GM12892 (cell line): ENCODE results near the gene TRMT2B.
"Not testable (repeated sequence)": the region's sequence is repeated elsewhere in the genome, so short reads cannot be mapped to it uniquely, and the experiment has no call there.

Source experiments
- DNase-seq: peaks from one replicate; pipeline ENCODE4 v3.0.0; 2011; ENCODE audit not compliant: insufficient read length
- FAIRE-seq: peaks from 2 replicates; lab custom pipeline; 2011; peaks lifted over from hg19 to GRCh38; lab: Jason Lieb, UNC
- POLR2A ChIP-seq: IDR thresholded peaks from 2 replicates; pipeline ENCODE4 v1.6.1; 2011; ENCODE audit warnings: low read depth, low read length, control low read depth
- POLR2AphosphoS5 ChIP-seq: IDR thresholded peaks from 2 replicates; pipeline ENCODE4 v1.6.1; 2011; ENCODE audit warnings: low read depth, low read length, control low read depth
- TAF1 ChIP-seq: IDR thresholded peaks from 2 replicates; pipeline ENCODE4 v1.6.1; 2011; ENCODE audit warnings: low read depth, mild to moderate bottlenecking, control low read depth, low read length, borderline replicate concordance

TRMT2B gene

DNA sequence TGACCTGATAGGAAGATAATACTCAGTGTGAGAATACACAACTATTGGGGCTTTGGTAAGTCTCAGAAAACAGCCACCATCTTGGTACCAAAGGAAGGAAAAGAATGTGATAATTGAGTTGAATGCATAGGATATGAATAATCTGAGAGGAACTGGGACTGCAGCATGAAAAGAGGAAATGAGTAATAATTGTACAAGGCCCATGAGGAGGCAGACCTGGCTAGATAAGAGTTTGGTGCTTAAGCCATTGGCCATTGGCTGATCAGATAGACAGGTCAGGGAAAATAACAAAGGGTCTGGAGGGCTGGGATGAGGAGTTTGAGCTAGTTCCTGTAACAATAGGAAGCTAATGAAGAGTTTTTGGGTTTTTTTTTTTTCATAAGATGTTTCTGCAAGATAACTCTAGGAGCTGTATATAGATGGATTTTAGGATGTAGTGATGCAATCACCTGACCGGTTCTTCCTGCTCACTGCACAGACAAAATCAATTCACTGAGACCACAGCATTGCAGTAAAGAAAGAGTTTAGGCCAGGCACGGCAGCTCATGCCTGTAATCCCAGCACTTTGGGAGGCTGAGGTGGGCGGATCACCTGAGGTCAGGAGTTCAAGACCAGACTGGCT, 5.3 kb upstream of the TRMT2B start:
- FAIRE-seq (peak; percentile 57), DNase-seq (no peak)
- TF ChIP-seq POLR2AphosphoS5 (no peak), POLR2A (no peak), TAF1 (no peak)

DNA sequence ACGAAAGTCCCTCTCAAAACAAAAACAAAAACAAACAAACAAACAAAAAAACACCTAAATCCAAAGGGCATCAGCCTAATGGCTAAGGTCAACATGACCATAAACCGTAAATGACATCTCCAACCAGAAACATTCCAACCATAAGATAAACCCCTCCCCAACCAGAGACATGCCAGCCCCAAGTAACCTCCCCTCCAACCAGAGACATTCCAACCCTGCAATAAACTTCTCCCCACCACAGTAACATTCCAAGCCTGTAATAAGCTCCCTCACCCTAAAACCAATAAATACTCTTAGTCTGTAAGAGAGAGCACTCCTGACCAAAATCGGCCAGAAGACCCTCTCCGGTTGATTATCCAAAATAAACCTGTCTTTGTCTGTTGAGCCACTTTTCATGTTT, 4.6 kb upstream of the TRMT2B start:
- FAIRE-seq, DNase-seq: not testable (repeated sequence)

DNA sequence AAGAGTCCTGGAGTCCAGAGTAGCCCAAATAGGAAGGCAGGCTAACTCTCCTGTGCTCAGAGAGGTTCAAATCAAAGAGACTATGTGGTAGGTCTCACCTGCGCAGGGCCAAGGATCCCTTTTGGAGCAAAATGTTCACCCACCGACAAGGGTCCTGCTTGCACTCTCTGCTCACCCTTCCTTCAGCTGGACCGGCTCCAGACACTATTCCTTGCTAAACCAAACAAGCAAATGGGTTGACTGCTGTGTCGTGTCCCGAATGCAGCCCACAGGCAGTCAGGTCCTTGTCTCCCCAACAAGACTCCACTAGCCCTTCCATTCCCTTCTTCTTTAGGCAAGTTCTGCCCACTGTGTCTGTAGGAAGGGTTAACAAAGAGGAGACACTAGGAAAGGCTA, 760 bp downstream of the TRMT2B start:
- DNase-seq (no peak), FAIRE-seq (no peak)
- TF ChIP-seq POLR2AphosphoS5 (no peak), POLR2A (no peak), TAF1 (no peak)

DNA sequence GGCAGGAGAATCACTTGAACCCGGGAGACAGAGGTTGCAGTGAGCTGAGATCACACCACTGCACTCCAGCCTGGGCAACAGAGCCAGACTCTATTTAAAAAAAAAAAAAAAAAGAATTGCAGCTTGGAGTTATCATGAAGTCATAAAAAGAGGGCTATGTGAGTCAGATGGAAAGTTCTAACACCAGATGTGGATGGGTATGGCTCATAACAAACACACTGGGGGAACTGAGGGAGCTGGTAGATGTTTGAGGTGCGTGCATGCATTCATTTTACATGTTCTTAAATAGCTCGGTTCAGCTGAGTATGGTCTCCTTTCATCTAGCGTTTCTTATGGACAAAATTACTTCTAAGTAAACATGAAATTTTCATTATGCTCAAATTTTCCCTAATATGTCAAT, 11.7 kb downstream of the TRMT2B start:
- TF ChIP-seq POLR2A (no peak), POLR2AphosphoS5 (no peak), TAF1 (no peak)
- FAIRE-seq (no peak), DNase-seq (no peak)

DNA sequence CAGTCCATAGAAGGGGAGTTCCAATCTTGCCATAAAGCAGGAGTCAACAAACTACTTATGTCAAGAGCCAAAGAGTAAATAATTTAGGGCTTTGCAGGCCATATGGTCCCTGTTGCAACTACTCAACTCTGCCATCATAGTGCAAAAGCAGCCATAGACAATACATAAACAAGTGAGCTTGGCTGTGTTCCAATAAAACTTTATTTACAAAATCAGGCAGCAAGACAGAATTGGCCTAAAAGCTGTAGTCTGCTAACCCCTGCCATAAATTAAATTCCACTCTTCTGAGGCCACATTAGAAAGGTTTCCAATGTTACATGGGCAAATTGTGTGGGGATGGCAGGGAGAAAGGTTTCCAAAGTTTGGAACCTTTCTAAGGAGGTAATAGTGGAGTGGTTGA, 14.7 kb downstream of the TRMT2B start:
- no peak for TF ChIP-seq TAF1
- no peak for TF ChIP-seq POLR2A
- TF ChIP-seq POLR2AphosphoS5: no peak
- no peak for DNase-seq

DNA sequence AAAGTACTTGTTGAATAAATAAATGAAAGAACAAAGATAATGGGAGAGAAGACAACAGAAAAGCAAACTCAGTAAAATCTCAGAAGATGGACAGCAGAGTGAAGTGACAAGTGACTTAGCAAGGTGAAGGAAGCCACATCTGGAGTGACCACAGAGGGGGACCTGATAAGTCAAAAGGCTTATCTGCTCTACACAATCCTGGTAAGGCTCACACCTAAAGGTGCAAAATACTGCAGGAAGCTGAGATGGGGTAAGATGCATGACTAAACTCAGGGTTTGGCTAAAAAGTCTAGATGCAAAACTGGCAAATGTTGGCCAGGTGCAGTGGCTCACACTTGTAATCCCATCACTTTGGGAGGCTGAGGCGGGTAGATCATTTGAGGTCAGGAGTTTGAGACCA, 22.2 kb downstream of the TRMT2B start:
- TF ChIP-seq TAF1 (no peak), POLR2A (no peak), POLR2AphosphoS5 (no peak)
- no peak for FAIRE-seq
- DNase-seq: no peak

More for the DNA sequence above, 14.7 kb downstream of the TRMT2B start:
- FAIRE-seq: no peak

DNA sequence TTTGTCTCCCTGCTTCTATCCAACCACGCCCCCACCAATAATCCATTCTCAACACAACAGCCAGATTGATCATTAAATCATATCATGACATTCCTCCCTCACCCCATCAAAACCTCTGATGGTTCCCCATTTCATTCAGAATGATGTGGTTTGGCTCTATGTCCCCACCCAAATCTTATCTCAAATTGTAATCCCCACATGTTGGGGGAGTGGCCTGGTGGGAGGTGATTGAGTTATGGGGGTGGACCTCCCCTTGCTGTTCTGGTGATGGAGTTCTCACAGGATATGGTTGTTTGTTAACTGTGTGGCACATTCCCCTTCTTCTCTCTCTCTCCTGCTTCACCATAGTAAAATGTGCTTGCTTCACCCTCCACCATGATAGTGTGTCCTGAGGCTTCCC, 23.3 kb downstream of the TRMT2B start:
- no peak for TF ChIP-seq POLR2AphosphoS5
- TF ChIP-seq POLR2A: no peak
- DNase-seq (no peak), FAIRE-seq (peak; percentile 14)

DNA sequence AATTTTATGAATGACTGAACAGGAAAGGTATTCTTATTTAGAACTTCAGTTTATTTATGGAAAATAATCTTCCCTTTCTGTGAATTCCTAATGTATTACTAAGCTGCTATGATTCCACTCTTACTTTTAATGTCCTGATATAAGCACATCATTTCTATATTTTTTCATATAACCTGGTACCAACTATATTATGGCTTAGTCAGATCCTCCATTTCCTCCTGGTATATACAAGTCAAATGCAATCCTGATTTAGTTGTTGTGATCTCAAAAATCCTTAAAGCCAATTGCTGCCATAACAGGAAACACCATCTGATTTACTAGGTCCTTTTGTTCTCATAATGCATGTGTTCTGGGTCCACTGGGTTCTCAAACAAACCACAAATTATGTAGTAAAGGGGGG, 26.8 kb downstream of the TRMT2B start:
- FAIRE-seq: no peak
- no peak for TF ChIP-seq TAF1

DNA sequence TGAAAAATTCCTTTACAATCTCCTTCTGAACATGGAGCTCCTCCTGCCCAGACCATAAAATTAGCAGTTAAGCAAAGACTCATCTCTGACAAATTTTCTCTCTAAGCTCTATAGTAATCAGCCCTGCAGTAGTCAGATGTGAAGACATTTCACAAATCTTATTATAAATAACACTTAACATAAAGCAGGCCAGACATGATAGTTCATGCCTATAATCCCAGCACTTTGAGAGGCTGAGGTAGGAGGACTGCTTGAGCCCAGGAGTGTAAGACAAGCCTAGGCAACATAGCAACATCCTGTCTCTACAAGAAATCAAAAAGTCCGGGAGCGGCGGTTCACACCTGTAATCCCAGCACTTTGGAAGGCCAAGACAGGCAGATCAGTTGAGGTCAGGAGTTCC, 29.9 kb downstream of the TRMT2B start:
- no peak for FAIRE-seq
- no peak for TF ChIP-seq POLR2AphosphoS5
- TF ChIP-seq POLR2A: no peak
- TF ChIP-seq TAF1: no peak
- DNase-seq: no peak

More for the DNA sequence above, 26.8 kb downstream of the TRMT2B start:
- no peak for DNase-seq

DNA sequence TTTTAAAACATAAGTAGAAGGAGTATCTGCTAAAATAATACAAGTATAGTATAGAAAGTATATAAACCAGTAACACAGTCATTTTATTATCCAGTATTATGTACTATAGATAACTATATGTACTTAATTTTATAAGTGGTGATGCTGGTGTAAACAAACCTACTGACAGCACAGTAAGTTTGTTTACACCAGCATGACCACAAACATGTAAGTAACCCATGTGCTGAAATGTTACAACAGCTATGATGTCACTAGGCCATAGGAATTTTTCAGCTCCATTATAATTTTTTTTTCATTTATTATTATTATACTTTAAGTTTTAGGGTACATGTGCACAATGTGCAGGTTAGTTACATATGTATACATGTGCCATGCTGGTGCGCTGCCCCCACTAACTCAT, 39.9 kb downstream of the TRMT2B start:
- not testable (repeated sequence) for FAIRE-seq

DNA sequence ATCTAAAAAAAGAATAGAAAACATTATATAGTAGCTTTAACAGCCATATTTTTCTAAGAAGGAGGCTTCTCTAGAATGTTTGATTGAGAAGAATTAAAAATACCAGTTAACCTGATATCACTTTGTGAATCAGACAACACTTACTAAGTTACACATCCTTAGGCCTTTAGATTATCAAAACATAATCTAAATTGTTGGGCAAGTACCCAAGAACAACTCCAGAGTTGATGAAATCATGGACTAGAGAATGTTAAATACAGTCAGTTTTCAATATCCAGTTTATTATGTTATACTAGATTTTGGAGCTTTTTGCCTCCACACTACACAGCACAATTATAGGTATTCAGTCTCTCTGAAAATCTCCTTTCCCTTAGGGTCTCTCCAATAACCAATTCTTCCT, 42.8 kb downstream of the TRMT2B start:
- no peak for TF ChIP-seq POLR2AphosphoS5
- TF ChIP-seq POLR2A: no peak
- TF ChIP-seq TAF1: no peak
- DNase-seq (no peak), FAIRE-seq (no peak)

More for the DNA sequence above, 39.9 kb downstream of the TRMT2B start:
- DNase-seq: not testable (repeated sequence)

DNA sequence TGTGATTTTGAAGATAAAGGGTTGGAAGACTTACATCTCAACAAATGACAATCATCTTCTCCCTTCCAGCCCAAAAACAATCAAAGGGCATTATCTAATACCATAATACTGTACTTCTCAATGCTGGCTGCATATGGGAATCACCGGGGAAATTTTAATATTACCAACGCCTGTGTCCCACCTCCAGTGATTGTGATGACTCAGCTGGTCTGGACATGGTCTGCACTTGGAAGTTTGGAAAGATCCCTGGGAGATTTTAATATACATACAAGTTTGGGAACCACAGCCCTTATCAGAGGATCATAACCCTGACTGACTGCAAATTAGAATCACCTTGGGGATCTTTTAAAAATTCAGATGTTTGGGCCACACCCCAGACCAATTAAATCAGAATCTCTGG, 52.5 kb downstream of the TRMT2B start:
- no peak for DNase-seq
- no peak for TF ChIP-seq POLR2AphosphoS5
- no peak for FAIRE-seq

DNA sequence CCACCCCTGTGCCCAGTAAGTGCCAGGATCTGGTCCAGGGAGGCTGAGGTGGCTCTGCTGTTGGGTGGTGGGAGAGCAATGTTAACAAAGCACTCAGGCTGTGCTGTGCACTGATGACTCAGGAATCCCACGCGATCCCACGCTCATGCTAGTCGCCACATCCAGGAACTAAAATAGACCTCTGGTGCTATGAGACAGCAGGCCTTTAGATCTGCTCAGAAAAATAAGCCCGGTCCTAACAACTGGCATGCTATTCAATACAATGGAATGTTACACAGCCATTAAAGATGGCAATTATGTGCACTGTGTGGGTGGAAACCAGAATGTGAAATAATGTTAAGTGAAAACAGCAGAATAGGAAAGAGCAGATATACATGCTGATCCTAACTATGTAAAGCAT, 56.4 kb downstream of the TRMT2B start:
- DNase-seq (no peak), FAIRE-seq (no peak)
- TF ChIP-seq TAF1 (no peak), POLR2A (no peak), POLR2AphosphoS5 (no peak)
